ENCODE data around the gene SETD5. TPM values are rescaled to one million over a fixed set of nuclear protein-coding genes. Genes with fewer than 3 reads are reported as not detected.
"Not testable (repeated sequence)": the region's sequence is repeated elsewhere in the genome, so short reads cannot be mapped to it uniquely, and the experiment has no call there.

The SETD5 gene
- total RNA-seq, 2 donors from 2014 or later = 158 to 173 TPM

DNA sequence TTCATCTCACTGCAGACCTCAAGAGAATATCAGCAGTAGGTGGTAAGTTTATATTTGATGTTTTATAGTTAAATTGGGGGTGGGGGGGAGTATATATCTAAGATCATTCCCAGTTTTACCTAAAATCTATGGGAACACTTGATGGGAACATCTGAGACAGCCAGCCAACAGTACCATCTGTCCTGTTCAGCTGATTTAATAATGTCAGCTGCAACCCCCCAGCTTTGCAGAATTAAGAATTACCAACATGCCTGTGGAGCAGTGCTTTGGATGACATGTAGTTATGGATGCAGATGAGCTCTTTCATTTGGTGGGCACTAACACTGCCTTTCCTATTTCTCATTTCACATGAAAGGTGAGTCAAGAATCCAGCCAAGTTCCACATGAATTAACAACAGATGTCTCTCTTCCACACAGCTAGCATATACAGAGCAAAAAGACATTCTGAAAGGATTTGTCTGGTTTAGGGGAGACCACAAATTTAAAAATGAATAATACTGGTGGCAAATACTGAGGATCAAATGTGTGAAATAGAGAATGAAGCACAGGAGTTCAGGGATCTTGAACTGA is 76.2 kb downstream of the SETD5 start:
- H3K9me3 Mint-ChIP-seq = no peaks in the 10 kb centered on the region
- ATAC-seq (replicated peaks in 1 of 2) = no peak
- H3K27ac Mint-ChIP-seq = no peak overlapping the region
- peaks cover 3% of the 10 kb centered on the region for H3K4me1 Mint-ChIP-seq (ENCODE audit: low read depth)
- H3K36me3 Mint-ChIP-seq (ENCODE audit: insufficient read depth in 2 of 2) = peaks cover 22 to 68% of the 10 kb centered on the region in 2 donors
- H3K4me3 Mint-ChIP-seq = no peak overlapping the region
- no peak for DNase-seq
- H3K27me3 Mint-ChIP-seq (ENCODE audit: low read depth) = no peaks in the 10 kb centered on the region

DNA sequence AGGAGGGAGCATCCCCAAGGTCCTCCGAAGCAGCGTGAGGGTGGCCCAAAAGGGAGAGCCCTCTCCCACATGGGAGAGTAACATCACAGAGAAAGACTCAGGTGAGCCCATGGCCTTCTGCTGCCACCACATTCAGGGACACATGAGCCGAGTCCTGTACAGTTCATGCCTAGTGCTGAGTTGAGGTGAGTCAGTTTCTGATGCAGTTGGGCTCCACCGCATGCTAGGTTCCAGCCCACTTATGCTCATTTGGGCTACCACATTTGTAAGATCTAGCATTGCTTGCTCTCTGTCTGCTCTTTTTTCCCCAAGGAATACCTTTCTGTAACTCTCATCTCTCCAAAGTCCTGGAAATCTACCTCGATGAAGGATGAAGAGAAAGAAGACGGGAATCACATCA is 77.1 kb downstream of the SETD5 start:
- peaks cover 24 to 68% of the 10 kb centered on the region in 2 donors for H3K36me3 Mint-ChIP-seq (ENCODE audit: insufficient read depth in 2 of 2)
- no peaks in the 10 kb centered on the region for H3K4me1 Mint-ChIP-seq (ENCODE audit: low read depth)
- no peak overlapping the region for H3K4me3 Mint-ChIP-seq
- ATAC-seq (replicated peaks in 1 of 2) (no peak), DNase-seq (no peak)
- H3K27ac Mint-ChIP-seq = no peak overlapping the region
- no peaks in the 10 kb centered on the region for H3K9me3 Mint-ChIP-seq
- H3K27me3 Mint-ChIP-seq (ENCODE audit: low read depth) = no peaks in the 10 kb centered on the region

DNA sequence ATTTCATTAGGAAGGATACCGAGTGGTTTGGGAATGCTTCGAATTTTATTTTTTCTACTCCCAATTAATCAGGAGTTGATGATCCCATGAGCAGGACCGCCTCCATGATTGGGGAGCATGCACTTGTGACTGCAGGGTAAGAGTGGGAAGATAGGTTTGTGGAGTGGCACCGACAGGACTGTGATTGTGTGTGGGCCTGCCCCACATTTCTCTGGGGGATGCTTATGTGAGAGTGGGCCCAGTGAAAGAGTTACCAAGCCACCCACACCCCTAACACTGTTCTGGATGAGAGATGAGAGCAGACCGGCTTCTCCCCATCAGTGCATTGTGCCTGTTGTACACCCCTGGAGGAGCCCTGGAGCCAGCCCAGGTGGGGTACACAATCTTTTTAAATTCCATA is 79.5 kb downstream of the SETD5 start:
- H3K36me3 Mint-ChIP-seq (ENCODE audit: insufficient read depth in 2 of 2) = peaks cover 21 to 65% of the 10 kb centered on the region in 2 donors
- H3K9me3 Mint-ChIP-seq = no peaks in the 10 kb centered on the region
- no peak overlapping the region for H3K4me3 Mint-ChIP-seq
- no peaks in the 10 kb centered on the region for H3K4me1 Mint-ChIP-seq (ENCODE audit: low read depth)
- no peaks in the 10 kb centered on the region for H3K27me3 Mint-ChIP-seq (ENCODE audit: low read depth)
- H3K27ac Mint-ChIP-seq = no peak overlapping the region
- ATAC-seq (replicated peaks in 1 of 2) (no peak), DNase-seq (no peak)

DNA sequence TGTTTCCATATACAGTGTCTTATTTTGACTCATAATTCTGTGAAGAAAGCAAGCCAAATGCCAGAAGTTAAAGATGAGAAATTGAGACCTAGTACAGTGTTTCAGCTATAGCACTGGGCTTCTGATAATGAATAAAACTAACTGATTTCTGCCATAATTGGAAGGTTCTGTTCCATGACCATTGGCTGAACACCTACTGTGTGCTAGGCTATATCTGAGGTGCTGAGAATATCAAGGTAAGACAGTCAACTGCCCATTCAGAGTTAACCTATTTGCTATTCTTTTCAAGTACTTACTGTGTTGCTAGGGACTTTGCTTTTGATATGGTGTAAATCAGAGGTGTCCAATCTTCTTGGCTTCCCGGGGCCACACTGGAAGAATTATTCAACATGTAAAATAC is 82.8 kb downstream of the SETD5 start:
- ATAC-seq (replicated peaks in 1 of 2) (no peak), DNase-seq (no peak)
- Mint-ChIP-seq H3K27me3 (ENCODE audit: low read depth) (no peaks in the 10 kb centered on the region), H3K36me3 (ENCODE audit: insufficient read depth in 2 of 2) (peaks cover 13 to 50% of the 10 kb centered on the region in 2 donors), H3K4me3 (no peak overlapping the region), H3K27ac (peak overlapping the region; percentile 3), H3K4me1 (ENCODE audit: low read depth) (no peaks in the 10 kb centered on the region), H3K9me3 (no peaks in the 10 kb centered on the region)

DNA sequence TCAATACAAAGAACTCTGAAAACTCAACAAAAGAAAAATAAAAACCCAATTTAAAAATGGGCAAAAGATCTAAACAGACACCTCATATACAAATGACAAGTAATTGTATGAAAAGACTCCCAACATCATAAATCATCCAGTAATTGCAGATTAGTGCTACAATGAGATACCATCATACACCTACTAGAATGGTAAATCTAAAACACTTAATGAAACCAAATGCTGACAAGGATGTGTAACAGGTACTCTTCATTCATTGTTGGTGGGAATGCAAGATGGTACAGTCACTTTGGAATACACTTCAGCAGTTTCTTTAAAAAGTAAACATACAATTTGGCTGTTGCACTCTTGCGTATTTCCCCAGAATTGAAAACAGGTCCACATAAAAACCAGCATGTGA is 87.8 kb downstream of the SETD5 start:
- DNase-seq (no peak), ATAC-seq (replicated peaks in 1 of 2) (no peak)
- Mint-ChIP-seq H3K36me3 (ENCODE audit: insufficient read depth in 2 of 2) (peaks cover 10 to 26% of the 10 kb centered on the region in 2 donors), H3K27me3 (ENCODE audit: low read depth) (no peaks in the 10 kb centered on the region), H3K4me3 (no peak overlapping the region), H3K9me3 (peaks cover 0 to 3% of the 10 kb centered on the region in 2 donors), H3K27ac (no peak overlapping the region), H3K4me1 (ENCODE audit: low read depth) (no peaks in the 10 kb centered on the region)

DNA sequence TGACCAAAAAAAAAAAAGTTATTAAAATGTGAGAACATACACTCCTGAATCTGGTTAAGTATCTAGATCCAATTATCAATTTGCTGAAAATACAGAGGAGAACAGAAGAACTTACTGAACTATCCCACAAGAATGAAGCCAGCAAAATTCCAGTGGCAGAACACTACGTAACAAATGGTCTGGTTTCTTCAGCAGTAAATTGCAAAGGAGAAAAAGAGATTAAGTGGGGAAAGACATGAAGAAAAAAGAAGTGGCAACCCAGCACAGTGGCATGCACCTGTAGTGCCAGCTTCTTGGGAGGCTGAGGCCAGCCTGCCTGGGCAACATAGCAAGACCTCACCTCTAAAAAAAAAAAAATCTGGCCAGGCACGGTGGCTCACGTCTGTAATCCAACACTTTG is 94.1 kb downstream of the SETD5 start:
- peaks cover 5 to 9% of the 10 kb centered on the region in 2 donors for H3K36me3 Mint-ChIP-seq (ENCODE audit: insufficient read depth in 2 of 2)
- H3K27ac Mint-ChIP-seq = no peak overlapping the region
- DNase-seq (no peak), ATAC-seq (replicated peaks in 1 of 2) (no peak)
- H3K27me3 Mint-ChIP-seq (ENCODE audit: low read depth) = no peaks in the 10 kb centered on the region
- H3K4me3 Mint-ChIP-seq = no peak overlapping the region
- peaks cover 2 to 3% of the 10 kb centered on the region in 2 donors for H3K9me3 Mint-ChIP-seq
- H3K4me1 Mint-ChIP-seq (ENCODE audit: low read depth) = no peaks in the 10 kb centered on the region

DNA sequence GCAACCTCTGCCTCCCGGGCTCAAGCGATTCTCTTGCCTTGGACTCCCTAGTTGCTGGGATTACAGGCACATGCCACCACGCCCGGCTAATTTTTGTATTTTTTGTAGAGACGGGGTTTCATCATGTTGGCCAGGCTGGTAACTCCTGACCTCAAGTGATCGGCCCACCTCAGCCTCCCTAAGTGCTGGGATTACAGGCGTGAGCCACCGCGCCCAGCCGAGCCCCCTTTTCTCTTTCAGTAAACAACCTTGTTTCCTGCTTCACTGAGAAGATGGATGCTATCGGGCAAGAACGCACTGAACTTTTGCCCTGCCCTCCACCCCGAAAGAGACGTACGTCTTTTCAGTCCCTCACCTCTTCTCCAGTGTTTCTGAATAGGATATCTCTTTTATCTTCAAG is 96.6 kb downstream of the SETD5 start:
- ATAC-seq (replicated peaks in 1 of 2); H3K4me3 Mint-ChIP-seq; H3K27me3 Mint-ChIP-seq (ENCODE audit: low read depth); DNase-seq; H3K4me1 Mint-ChIP-seq (ENCODE audit: low read depth); H3K36me3 Mint-ChIP-seq (ENCODE audit: insufficient read depth in 2 of 2); H3K27ac Mint-ChIP-seq; H3K9me3 Mint-ChIP-seq: not testable (repeated sequence)

DNA sequence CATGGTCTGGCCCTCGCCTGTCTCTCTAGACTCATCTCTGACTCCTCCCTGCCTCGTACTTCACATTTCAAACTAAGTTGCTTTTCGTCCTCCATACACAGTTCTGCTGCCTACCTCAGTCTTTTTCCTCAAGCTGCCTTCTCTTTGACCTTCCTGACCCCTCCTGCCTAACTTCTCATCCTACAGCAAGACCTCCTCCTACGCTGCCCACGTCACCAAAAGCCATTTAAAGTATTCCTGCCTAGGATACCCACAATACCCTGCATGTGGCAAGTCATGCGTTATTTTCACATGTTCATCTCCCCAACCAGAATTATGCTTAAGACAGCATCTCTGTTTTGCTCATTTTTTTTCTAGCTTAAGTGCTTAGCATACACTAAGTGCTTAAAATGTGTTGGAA is 99.5 kb downstream of the SETD5 start:
- Mint-ChIP-seq H3K9me3 (peaks cover 0 to 2% of the 10 kb centered on the region in 2 donors), H3K36me3 (ENCODE audit: insufficient read depth in 2 of 2) (no peaks in the 10 kb centered on the region), H3K27me3 (ENCODE audit: low read depth) (peaks cover 27% of the 10 kb centered on the region), H3K4me3 (no peak overlapping the region), H3K27ac (no peak overlapping the region), H3K4me1 (ENCODE audit: low read depth) (peaks cover 10% of the 10 kb centered on the region)
- no peak for DNase-seq
- ATAC-seq (replicated peaks in 1 of 2) = no peak

DNA sequence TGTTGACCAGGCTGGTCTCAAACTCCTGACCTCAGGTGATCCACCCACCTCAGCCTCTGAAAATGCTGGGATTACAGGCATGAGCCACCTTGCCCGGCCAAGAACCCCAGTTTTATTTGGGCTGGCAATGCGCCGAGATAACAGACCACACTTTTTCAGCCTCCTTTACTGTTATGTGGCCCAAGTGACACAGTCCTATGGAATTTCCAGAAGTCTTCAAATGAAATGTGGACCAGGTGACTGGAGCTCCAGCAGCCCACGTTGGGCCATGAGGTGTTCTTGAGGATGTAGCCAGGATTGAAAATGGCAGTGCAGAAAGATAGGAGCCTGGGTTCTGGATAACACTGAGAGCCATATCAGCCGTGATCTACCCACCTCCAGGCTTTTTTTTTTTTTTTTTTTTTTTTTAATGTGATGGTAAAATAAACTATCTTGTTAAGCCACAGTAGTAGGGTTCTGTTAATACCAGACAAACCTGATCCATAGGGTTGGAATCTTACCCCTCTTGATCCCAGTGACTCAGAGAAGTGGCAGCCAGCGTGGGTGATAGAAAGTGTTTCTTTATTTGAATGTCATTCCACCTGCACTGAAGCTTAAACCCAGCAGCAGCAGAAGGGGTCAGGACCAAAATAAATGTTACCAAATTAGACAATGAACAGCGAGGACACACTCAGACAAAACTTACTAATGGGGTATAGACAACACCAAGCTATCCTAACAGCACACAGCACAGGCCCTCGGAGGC is 100.6 kb downstream of the SETD5 start:
- H3K4me3 Mint-ChIP-seq = no peak overlapping the region
- H3K9me3 Mint-ChIP-seq = peaks cover 0 to 2% of the 10 kb centered on the region in 2 donors
- H3K36me3 Mint-ChIP-seq (ENCODE audit: insufficient read depth in 2 of 2) = no peaks in the 10 kb centered on the region
- ATAC-seq (replicated peaks in 1 of 2) (no peak), DNase-seq (no peak)
- no peak overlapping the region for H3K27ac Mint-ChIP-seq
- peaks cover 10% of the 10 kb centered on the region for H3K4me1 Mint-ChIP-seq (ENCODE audit: low read depth)
- peaks cover 32% of the 10 kb centered on the region for H3K27me3 Mint-ChIP-seq (ENCODE audit: low read depth)

DNA sequence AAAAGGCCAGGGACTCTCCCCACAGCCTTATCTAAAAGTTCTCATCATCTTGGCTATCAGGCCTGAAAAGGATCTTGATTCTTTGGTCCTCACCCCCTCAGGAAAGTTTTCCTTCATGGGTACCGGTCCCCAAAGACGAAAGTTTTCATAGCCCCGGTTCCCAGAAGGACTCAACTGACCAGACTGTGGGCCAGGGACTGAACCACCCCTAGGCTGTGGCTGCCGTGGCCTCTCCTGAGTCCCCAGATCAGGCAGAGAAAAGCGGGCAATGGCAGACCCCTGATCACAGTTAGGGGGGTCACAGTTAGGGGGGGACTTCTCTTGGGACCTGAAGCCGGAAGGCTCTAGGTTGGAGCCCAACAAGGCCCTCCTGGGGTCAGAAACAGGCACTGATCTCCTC is 101.4 kb downstream of the SETD5 start:
- peaks cover 10% of the 10 kb centered on the region for H3K4me1 Mint-ChIP-seq (ENCODE audit: low read depth)
- no peak overlapping the region for H3K27ac Mint-ChIP-seq
- no peaks in the 10 kb centered on the region for H3K36me3 Mint-ChIP-seq (ENCODE audit: insufficient read depth in 2 of 2)
- ATAC-seq (replicated peaks in 1 of 2) = no peak
- H3K27me3 Mint-ChIP-seq (ENCODE audit: low read depth) = peaks cover 32% of the 10 kb centered on the region
- no peak for DNase-seq
- no peaks in the 10 kb centered on the region for H3K9me3 Mint-ChIP-seq
- no peak overlapping the region for H3K4me3 Mint-ChIP-seq

DNA sequence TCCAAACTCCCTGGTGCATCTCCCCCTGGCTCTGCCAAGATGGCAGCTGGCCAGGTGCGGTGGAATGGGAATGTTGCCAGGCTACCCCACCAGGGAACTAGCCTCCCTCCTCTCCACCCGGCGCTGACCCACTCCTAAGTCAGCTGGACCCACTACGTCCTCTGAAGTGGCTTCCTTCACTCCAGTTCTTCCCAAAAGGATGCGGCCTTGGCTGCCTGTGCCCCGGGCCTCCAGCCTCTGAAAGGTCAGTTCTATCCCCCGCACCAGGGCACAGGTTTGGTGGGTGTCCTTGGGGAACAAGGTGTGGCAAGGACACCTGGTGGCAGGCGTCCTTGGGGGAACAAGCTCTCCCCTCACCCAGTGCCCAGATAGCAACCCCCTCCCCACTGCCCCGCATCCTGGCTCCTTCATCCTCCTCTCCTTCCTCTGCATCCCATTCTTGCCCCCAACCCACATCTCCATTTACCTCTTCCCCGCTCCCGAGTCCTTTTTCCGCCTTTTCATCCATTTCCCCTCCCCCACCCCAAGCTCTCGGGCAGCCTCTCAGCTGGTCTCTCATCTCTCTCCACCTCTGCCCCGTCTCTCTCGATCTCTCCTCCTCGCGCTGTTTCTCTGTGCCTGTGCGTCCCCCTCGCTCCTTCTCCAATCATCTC is 102.2 kb downstream of the SETD5 start:
- H3K36me3 Mint-ChIP-seq (ENCODE audit: insufficient read depth in 2 of 2) = no peaks in the 10 kb centered on the region
- DNase-seq = no peak
- no peak for ATAC-seq (replicated peaks in 1 of 2)
- H3K27ac Mint-ChIP-seq = no peak overlapping the region
- H3K27me3 Mint-ChIP-seq (ENCODE audit: low read depth) = peaks cover 32% of the 10 kb centered on the region
- H3K4me1 Mint-ChIP-seq (ENCODE audit: low read depth) = peaks cover 10% of the 10 kb centered on the region
- no peak overlapping the region for H3K4me3 Mint-ChIP-seq
- H3K9me3 Mint-ChIP-seq = no peaks in the 10 kb centered on the region

DNA sequence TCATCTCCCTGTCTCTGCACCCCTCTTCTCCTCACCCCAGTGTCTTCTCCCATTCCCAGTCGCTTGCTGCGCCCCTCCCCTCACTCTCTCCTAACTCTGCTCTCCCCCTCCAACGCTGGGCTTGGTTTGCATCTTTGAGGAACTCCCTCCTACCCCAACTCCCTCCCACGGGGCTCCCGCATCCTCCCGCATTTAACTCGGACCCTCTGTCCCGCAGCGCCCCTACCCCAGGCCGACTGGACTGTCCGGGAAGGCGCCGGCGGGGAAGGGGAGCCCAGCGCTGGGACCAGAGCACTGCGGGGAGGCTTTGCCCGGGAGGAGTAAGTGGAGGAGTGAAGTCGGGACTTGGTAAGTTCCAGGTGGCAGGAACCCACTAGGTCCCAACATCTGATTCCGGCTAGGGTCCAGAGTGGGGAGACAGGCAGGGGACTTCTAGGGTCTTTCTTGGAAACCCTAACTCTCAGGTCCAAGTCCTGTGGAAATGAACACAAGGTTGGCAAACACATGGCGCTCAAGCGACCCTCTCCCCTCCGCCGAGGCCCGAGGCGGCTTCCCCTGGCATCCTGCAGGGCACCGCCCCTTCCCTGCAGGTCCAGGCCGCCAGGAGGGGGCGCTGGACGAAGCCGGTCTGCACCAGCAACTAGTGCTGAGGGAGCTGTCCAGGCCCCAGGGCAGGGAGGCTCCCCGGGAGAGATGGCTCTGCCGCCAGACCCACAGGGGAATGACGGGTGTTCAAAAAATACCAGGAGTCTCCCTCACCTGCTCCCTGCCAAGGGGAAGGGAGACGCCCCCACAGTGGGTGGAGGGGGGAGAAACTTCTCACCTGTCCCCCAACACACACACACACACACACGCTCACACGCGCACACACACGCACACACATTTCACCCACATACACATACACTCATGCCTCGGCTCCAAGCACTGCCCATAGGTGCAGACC is 103.0 kb downstream of the SETD5 start:
- H3K36me3 Mint-ChIP-seq (ENCODE audit: insufficient read depth in 2 of 2) = no peaks in the 10 kb centered on the region
- peak; percentile 82 to 87 for DNase-seq
- no peak overlapping the region for H3K27ac Mint-ChIP-seq
- H3K9me3 Mint-ChIP-seq = no peaks in the 10 kb centered on the region
- ATAC-seq (replicated peaks in 1 of 2) = peak; percentile 75 to 84
- peaks cover 10% of the 10 kb centered on the region for H3K4me1 Mint-ChIP-seq (ENCODE audit: low read depth)
- H3K4me3 Mint-ChIP-seq = peak overlapping the region; percentile 45 to 56
- peaks cover 32% of the 10 kb centered on the region for H3K27me3 Mint-ChIP-seq (ENCODE audit: low read depth)

DNA sequence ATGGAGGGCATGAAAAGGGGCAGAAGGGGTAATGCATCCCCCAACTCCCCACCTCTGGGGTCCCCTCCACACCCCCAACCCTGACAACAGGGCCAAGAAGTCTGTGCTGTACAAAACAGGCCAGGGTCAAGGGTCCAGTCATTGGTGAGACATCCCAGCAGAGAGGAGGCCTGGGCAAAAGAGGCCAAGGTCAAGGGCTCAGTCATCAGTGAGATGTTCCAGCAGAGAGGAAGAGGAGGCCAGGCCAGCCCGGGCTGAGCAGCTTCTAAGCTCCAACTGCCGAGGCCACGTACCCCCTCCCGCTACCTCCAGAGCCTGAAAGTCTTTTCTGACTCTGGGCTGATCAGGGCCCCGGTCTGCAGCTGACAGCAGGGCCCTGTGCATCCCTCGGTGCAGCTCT is 103.8 kb downstream of the SETD5 start:
- Mint-ChIP-seq H3K27me3 (ENCODE audit: low read depth) (peaks cover 32% of the 10 kb centered on the region), H3K4me3 (no peak overlapping the region), H3K4me1 (ENCODE audit: low read depth) (peaks cover 10% of the 10 kb centered on the region), H3K9me3 (no peaks in the 10 kb centered on the region), H3K27ac (no peak overlapping the region), H3K36me3 (ENCODE audit: insufficient read depth in 2 of 2) (no peaks in the 10 kb centered on the region)
- DNase-seq (no peak), ATAC-seq (replicated peaks in 1 of 2) (no peak)

Data from activated T-cell treated with anti-CD3 and anti-CD28 coated beads, Interleukin-2, amount 50 U/mL, for 72 hours (primary cell).